H7 (cell line): ENCODE results near the gene COL4A2. TPM values are rescaled to one million over a fixed set of nuclear protein-coding genes. Genes with fewer than 3 reads are reported as not detected.
"Not testable (repeated sequence)": the region's sequence is repeated elsewhere in the genome, so short reads cannot be mapped to it uniquely, and the experiment has no call there.

Experiments used
- DNase-seq: peaks from one replicate; pipeline ENCODE4 v3.0.0; 2012
- H3K27me3 ChIP-seq: 2 replicates; pipeline ENCODE4 v1.6.0; 2011; ENCODE audit warnings: mild to moderate bottlenecking, low read length; ENCODE audit not compliant: control insufficient read depth, insufficient read depth
- H3K36me3 ChIP-seq: replicated peaks from 2 replicates; pipeline ENCODE4 v1.5.1; 2011; ENCODE audit warnings: low read length; ENCODE audit not compliant: control insufficient read depth, insufficient read depth
- H3K4me3 ChIP-seq: 2 replicates; pipeline ENCODE4 v1.5.1; 2011; ENCODE audit warnings: low read depth, mild to moderate bottlenecking, control low read depth, low read length, moderate library complexity; ENCODE audit not compliant: insufficient read depth
- total RNA-seq: library from RNA; depleted of rRNA; stranded (reverse); fragments of >200 nt; shearing (Covaris generic); gene quantifications from 2 replicates; pipeline ENCODE4 v1.2.3, GENCODE V29; 2014

The COL4A2 gene
- total RNA-seq, 1 experiment from 2014 or later: 166 TPM

DNA sequence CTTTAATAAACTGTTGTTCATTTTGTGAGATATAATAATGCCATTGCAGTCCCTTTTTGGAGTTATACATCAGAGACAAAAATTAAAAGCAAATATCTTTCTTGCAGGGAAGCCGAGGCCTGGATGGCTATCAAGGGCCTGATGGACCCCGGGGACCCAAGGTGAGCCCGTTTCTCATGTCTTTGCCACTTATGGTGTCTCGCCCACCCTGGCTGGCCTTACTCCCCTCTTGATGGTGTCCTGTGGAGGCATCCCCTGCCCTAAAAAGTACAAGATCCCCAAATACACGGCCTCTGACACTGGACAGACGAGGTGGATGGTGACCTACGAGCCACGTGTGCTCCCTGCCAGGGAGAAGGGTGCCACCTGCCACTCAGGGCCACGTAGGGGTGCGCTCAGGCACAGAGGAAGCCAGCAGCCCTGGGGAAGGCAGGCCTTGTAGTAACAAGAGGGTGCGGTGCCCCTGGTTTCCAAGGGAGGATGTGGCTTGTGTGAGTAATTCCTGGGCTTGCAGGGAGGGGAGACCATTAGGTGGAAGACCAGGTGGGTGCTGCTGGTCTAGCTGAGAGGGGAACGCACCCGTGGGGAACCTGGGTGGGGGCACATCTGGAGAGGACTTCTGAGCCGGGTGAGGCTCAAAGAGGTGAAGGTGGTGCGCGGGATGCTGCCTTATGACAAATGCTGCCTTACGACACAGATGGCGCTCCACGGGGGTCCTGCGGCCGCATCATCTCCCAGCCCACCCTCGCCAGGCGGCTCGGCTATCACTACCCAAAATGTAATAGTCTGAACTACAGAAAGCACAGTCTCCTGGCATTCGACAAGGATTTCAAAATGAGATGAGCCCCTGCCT lies 138.9 kb downstream of the COL4A2 start:
- DNase-seq: no peak
- H3K36me3 ChIP-seq: peaks cover 2% of the 10 kb centered on the region
- H3K27me3 ChIP-seq: no peaks in the 10 kb centered on the region

DNA sequence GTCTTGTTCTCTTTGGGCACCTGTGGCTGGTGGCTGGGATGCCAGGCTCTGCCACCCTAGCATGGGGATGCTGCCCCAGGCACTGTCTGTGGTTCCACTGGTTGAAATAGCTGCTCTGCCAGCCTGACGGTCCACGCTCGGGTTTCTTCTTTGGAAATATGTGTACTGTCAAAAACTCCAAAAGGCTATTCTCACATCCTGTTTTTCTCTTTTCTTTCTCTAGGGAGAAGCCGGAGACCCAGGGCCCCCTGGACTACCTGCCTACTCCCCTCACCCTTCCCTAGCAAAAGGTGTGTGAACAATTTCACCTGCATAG lies 139.4 kb downstream of the COL4A2 start:
- Histone ChIP-seq H3K27me3 (no peaks in the 10 kb centered on the region), H3K4me3 (no peak overlapping the region), H3K36me3 (peaks cover 1% of the 10 kb centered on the region)
- DNase-seq: no peak

More for the DNA sequence above, 138.9 kb downstream of the COL4A2 start:
- H3K4me3 ChIP-seq: no peak overlapping the region

DNA sequence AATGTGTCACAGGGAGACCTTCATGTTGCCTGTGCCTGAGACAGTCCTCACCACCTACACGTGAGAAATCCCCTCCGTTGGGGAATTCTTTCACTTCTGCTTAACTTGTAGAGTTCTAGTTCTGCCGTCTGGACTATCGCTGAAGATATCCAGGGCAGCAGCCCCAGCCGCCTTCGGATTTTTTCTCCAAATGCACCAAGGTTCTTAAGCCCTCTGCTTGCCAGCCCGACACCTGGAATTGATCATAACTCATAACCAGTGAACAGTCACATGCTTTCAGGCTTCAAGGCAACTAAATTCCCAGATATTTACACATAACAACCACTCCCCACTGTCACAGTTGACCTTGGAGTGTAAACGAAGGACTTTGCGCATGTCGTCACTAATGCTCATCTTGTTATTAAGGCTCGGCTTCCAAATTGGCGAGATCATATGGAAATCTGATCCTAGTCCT lies 140.0 kb downstream of the COL4A2 start:
- no peaks in the 10 kb centered on the region for H3K27me3 ChIP-seq
- H3K36me3 ChIP-seq: peaks cover 1% of the 10 kb centered on the region
- H3K4me3 ChIP-seq: no peak overlapping the region
- no peak for DNase-seq

DNA sequence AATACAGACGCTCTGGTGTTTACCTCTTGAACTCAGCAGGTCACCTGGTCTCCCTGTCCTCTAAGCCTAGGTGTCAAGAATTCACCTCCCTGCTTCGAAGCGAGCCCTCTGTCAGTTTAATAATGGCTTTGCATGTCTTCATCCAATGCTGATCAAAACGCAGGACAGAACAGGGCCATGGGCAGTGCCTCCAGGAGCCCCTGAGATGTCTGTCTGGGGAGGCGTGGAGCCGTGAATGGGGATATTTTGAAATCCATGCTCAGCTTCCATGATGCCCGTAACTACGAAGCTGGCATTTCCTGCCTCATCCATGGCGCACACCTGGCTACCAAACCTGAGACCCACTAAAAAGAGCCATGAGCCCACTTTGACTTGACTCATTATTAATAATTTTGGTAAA lies 140.7 kb downstream of the COL4A2 start:
- H3K36me3 ChIP-seq: peaks cover 1% of the 10 kb centered on the region
- H3K4me3 ChIP-seq: no peak overlapping the region
- H3K27me3 ChIP-seq: no peaks in the 10 kb centered on the region

DNA sequence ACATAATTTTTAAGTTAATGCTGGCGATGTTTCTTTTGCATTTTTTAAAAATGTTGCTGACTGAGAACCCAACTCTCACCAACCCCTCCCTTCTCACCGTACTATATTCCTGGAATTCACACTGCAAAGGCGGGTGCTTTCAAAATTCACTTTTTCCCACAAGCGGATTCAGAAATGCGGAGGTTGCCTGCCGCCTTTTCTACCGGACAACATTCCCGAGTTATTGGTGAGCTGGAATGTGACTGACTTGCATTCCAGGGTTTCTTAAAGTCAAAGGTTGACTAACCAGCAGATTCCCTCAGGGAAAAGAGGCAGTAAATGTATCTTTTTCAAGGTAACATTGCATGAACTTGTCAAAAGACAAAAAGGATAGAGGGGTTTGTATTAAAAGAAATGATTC lies 141.1 kb downstream of the COL4A2 start:
- DNase-seq: no peak
- no peaks in the 10 kb centered on the region for H3K27me3 ChIP-seq
- H3K36me3 ChIP-seq: peaks cover 1% of the 10 kb centered on the region
- H3K4me3 ChIP-seq: no peak overlapping the region

More for the DNA sequence above, 140.7 kb downstream of the COL4A2 start:
- DNase-seq: no peak

DNA sequence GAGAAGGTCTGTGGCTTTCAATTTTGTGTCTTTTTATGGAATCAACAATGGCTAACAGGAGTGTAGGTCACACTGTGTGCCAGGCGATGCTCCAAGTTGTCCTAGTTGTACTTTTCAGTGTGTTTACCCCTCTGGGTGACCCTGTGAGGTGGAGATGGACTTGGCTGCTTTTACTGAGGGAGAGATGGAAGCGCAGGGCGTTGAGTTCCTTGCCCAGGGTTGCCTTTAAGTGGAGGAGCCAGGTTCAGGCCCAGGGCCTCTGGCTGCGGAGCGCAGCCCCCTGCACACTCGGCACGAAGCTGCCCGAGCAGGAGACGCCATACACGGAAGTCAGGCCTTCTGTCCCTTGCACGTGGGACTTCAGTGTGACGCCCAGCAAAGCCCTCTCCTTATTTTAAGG lies 141.6 kb downstream of the COL4A2 start:
- DNase-seq: no peak
- Histone ChIP-seq H3K4me3 (no peak overlapping the region), H3K27me3 (no peaks in the 10 kb centered on the region), H3K36me3 (peaks cover 1% of the 10 kb centered on the region)

DNA sequence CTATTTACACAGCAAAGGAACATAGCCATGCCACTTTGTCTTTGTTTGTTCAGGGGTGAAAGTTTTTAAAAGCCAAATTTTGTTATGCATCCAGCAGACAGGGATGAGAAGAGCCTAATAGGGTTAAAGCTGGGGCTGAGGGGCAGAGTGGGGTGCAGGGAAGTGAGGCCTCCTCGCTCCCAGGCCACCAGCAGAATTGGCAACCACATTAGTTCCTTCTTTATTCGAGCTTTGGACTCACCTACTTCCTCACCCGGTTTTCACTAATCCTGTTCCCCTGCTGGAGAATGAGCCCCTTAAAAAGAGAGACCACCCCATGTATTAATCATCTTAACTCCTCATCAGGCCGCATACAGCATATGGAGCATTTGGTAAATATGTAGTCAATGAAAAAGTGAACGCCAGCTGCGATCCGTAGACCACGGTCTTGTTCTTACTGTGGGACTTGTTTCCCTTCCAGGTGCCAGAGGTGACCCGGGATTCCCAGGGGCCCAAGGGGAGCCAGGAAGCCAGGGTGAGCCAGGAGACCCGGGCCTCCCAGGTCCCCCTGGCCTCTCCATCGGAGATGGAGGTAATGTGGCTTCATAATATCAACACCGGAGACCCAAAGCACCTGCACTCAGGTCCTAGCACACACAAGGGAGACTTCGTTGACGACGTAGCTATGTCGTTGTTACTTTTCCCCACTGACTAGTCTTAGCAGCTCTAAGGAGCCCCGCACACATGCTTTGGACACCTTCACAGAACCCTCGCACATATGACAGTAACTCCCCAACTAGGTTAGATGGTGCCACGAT lies 142.3 kb downstream of the COL4A2 start:
- no peak overlapping the region for H3K4me3 ChIP-seq
- no peak for DNase-seq
- H3K36me3 ChIP-seq: peaks cover 1% of the 10 kb centered on the region

DNA sequence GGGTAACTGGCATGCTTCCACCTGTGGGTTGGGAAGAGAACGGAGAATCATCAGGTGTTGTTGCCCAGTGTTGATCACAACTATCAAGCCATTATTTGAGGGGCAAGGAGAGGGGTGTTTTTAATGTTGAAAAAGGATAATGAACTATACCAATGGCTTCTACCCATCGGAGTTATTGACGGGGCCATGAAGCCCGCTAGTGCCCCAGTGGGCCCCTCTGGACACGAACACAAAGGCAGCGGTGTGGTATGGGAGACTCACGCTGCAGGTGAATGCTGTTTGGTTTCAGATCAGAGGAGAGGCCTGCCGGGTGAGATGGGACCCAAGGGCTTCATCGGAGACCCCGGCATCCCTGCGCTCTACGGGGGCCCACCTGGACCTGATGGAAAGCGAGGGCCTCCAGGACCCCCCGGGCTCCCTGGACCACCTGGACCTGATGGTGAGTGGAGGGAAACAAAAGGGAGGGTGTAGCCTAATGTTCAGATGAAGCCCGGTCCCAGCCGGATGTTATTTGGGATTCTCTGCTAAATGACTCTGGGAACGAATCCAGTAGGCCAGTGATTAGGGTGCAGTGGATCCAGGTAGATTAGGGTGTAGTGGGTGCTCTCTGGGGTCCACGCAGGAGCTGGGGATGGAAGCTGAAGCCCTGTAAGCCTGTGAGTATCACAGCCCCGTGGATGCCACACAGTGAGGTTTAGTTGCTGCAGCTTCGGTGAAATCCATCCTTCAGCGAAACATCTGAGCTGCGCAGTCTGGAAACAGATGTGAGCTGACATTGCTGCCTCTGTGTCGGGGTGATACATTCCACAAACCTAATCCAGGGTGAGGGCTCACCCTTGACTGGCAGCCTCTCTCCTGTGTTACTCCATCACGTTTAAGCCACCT lies 143.2 kb downstream of the COL4A2 start:
- Histone ChIP-seq H3K4me3 (no peak overlapping the region), H3K27me3 (no peaks in the 10 kb centered on the region), H3K36me3 (peaks cover 1% of the 10 kb centered on the region)
- no peak for DNase-seq

More for the DNA sequence above, 142.3 kb downstream of the COL4A2 start:
- no peaks in the 10 kb centered on the region for H3K27me3 ChIP-seq

DNA sequence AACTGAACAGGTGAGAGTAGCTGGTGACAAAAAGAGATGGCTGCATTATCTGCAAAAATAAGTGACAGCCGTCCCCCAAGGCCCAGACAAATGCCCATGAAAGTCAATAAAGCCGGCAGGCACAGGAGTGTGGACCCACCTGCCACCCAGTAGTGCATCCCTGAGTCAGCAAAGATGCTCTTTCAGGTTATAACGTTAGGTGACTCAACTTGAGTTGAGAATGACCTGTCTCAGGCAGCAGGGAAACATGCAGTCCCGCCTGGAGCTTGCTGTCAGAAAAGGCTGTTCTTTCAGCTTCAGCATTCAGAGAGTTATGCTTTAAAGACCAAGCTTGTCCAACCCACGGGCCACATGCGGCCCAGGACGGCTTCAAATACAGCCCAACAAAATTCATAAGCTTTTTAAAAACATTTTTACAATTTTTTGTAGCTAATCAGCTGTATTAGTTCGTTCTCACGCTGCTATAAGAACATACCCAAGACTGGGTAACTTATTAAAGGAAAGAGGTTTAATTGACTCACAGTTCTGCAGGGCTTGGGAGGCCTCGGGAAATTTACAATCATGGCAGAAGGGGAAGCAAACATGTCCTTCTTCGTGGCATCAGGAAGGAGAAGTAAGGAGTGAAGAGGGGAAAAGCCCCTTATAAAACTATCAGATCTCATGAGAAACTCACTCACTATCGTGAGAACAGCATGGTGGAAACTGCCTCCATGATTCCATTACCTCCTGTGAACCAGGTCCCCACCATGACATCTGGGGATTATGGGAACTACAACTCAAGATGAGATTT lies 144.1 kb downstream of the COL4A2 start:
- H3K36me3 ChIP-seq: peaks cover 1% of the 10 kb centered on the region
- no peak for DNase-seq
- H3K4me3 ChIP-seq: no peak overlapping the region
- no peaks in the 10 kb centered on the region for H3K27me3 ChIP-seq

DNA sequence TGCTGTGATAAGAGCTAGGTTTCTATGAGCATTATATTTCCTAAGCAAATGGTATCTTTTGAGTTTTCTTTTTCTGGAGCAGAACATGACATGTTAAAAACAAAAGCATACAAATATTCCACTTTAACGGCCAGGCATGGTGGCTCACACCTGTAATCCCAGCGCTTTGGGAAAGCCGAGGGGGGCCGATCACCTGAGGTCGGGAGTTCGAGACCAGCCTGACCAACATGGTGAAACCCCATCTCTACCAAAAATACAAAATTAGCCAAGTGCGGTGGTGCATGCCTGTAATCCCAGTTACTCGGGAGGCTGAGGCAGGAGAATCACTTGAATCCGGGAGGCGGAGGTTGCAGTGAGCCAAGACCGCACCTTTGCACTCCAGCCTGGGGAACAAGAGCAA lies 146.0 kb downstream of the COL4A2 start:
- H3K36me3 ChIP-seq, DNase-seq, H3K27me3 ChIP-seq, H3K4me3 ChIP-seq: not testable (repeated sequence)

DNA sequence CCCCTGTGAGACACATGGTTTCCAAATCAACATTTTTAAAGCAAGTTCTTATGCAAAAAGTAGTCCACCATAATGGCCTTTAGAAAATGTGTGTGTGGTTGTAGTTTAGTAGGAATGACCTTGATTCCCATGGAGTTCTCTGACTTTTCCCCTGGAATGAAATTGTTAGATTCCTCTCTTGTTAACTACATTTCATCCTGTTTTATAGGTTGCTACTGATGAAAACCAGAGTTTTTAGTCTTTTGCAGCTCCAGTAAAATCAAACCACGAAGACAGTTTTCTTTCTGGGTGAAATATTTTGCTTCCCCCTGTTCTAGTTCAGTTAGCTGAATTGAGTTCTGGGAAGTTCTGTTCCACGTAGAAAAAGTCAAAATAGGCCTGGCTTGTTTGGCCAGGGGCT lies 146.7 kb downstream of the COL4A2 start:
- Histone ChIP-seq H3K27me3 (no peaks in the 10 kb centered on the region), H3K4me3 (no peak overlapping the region), H3K36me3 (peaks cover 1% of the 10 kb centered on the region)
- no peak for DNase-seq

DNA sequence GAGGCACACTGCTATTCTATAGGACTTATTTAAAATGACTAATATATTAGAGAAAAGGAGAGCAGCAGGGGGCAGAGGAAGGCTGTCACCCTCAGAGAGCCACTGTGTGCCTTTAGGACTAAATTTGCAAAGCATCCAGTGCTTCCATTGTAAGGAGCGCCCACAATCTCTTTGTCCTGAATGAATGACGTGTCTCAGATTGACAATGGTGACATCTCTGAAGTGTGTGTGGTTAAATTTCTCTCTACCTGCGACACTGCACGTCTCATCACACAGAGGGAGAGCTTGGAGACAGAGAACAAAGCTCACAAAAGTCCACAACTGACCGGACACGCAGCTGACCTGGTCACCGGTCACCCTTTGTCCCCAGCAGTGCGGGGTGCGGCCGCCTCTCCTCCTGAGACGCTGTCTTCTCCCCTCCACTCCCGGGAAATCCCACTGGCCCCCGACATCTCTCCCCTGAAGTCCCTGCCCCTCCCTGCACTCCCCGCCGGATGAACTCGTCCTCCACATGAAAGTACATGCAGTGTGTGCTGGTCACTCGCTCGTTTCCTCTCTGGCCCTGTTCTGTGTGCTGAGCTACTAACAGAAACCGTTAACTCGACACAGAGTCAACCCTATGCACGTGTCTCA lies 147.3 kb downstream of the COL4A2 start:
- DNase-seq: no peak
- Histone ChIP-seq H3K4me3 (no peak overlapping the region), H3K36me3 (peaks cover 5% of the 10 kb centered on the region), H3K27me3 (no peaks in the 10 kb centered on the region)

DNA sequence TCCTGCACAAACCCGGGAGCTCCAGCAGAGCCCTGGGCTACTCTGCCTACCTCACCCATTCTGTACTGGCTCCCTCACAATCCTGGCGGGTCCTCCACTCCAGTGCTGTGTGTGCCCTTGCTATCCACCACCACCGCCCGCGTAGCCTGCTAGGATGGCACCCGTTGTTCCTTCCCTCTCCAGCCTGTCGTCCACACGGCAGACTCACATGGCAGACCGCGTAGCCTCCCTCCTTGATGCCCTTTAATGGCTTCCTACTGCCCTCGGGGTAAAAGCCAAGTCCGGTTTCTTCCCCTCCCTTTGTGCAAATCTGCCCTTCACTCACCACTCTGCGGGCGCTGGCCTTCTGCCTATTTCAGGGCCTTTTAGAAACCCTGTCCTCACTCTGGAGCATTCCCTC lies 147.9 kb downstream of the COL4A2 start:
- Histone ChIP-seq H3K4me3 (no peak overlapping the region), H3K36me3 (peaks cover 5% of the 10 kb centered on the region), H3K27me3 (no peaks in the 10 kb centered on the region)

More for the DNA sequence above, 147.9 kb downstream of the COL4A2 start:
- no peak for DNase-seq
